ENCODE data around the gene CERK.

The CERK gene

GRCh38 chr22:46754110-46754799, 16.2 kb upstream of the CERK start:
- Histone ChIP-seq H3K27me3 (ENCODE audit: control insufficient read depth in 1 of 2, insufficient read depth in 2 of 2, low read length in 2 of 2) (no peaks in the 10 kb centered on the region), H3K4me3 (ENCODE audit: low read depth in 1 of 2, low read length in 2 of 2) (peak overlapping the region in 1 of 2 donors; percentile 10), H3K9me3 (ENCODE audit: low read length) (no peaks in the 10 kb centered on the region), H3K27ac (ENCODE audit: low read depth, low read length) (peak overlapping the region; percentile 12), H3K36me3 (ENCODE audit: insufficient read depth, low read length) (no peaks in the 10 kb centered on the region), H3K9ac (ENCODE audit: low read length) (no peak overlapping the region), H3K4me1 (ENCODE audit: insufficient read depth, low read length) (peaks cover 21% of the 10 kb centered on the region)

GRCh38 chr22:46753761-46754109, 15.7 kb upstream of the CERK start:
- peak overlapping the region in 1 of 2 donors; percentile 10 for H3K4me3 ChIP-seq (ENCODE audit: low read depth in 1 of 2, low read length in 2 of 2)
- peak overlapping the region; percentile 12 for H3K27ac ChIP-seq (ENCODE audit: low read depth, low read length)

GRCh38 chr22:46753360-46753759, 15.3 kb upstream of the CERK start:
- Histone ChIP-seq H3K9me3 (ENCODE audit: low read length) (no peaks in the 10 kb centered on the region), H3K27ac (ENCODE audit: low read depth, low read length) (no peak overlapping the region), H3K4me1 (ENCODE audit: insufficient read depth, low read length) (peaks cover 14% of the 10 kb centered on the region), H3K4me3 (ENCODE audit: low read depth in 1 of 2, low read length in 2 of 2) (peak overlapping the region in 1 of 2 donors; percentile 10), H3K36me3 (ENCODE audit: insufficient read depth, low read length) (no peaks in the 10 kb centered on the region), H3K9ac (ENCODE audit: low read length) (no peak overlapping the region), H3K27me3 (ENCODE audit: control insufficient read depth in 1 of 2, insufficient read depth in 2 of 2, low read length in 2 of 2) (no peaks in the 10 kb centered on the region)

More at GRCh38 chr22:46753761-46754109, 15.7 kb upstream of the CERK start:
- Histone ChIP-seq H3K9ac (ENCODE audit: low read length) (no peak overlapping the region), H3K9me3 (ENCODE audit: low read length) (no peaks in the 10 kb centered on the region), H3K4me1 (ENCODE audit: insufficient read depth, low read length) (peaks cover 16% of the 10 kb centered on the region), H3K36me3 (ENCODE audit: insufficient read depth, low read length) (no peaks in the 10 kb centered on the region), H3K27me3 (ENCODE audit: control insufficient read depth in 1 of 2, insufficient read depth in 2 of 2, low read length in 2 of 2) (no peaks in the 10 kb centered on the region)

GRCh38 chr22:46752988-46753310, 14.9 kb upstream of the CERK start:
- Histone ChIP-seq H3K36me3 (ENCODE audit: insufficient read depth, low read length) (no peaks in the 10 kb centered on the region), H3K4me1 (ENCODE audit: insufficient read depth, low read length) (peaks cover 14% of the 10 kb centered on the region), H3K4me3 (ENCODE audit: low read depth in 1 of 2, low read length in 2 of 2) (no peak overlapping the region), H3K9ac (ENCODE audit: low read length) (no peak overlapping the region), H3K9me3 (ENCODE audit: low read length) (no peaks in the 10 kb centered on the region), H3K27ac (ENCODE audit: low read depth, low read length) (no peak overlapping the region), H3K27me3 (ENCODE audit: control insufficient read depth in 1 of 2, insufficient read depth in 2 of 2, low read length in 2 of 2) (no peaks in the 10 kb centered on the region)

GRCh38 chr22:46752286-46752987, 14.4 kb upstream of the CERK start:
- Histone ChIP-seq H3K9ac (ENCODE audit: low read length) (no peak overlapping the region), H3K4me3 (ENCODE audit: low read depth in 1 of 2, low read length in 2 of 2) (no peak overlapping the region), H3K36me3 (ENCODE audit: insufficient read depth, low read length) (no peaks in the 10 kb centered on the region), H3K27ac (ENCODE audit: low read depth, low read length) (no peak overlapping the region), H3K9me3 (ENCODE audit: low read length) (no peaks in the 10 kb centered on the region), H3K27me3 (ENCODE audit: control insufficient read depth in 1 of 2, insufficient read depth in 2 of 2, low read length in 2 of 2) (peaks cover 0 to 2% of the 10 kb centered on the region in 2 donors), H3K4me1 (ENCODE audit: insufficient read depth, low read length) (peaks cover 14% of the 10 kb centered on the region)

GRCh38 chr22:46750863-46751443, 12.9 kb upstream of the CERK start:
- H3K4me1 ChIP-seq (ENCODE audit: insufficient read depth, low read length), result peaks cover 14% of the 10 kb centered on the region
- H3K4me3 ChIP-seq (ENCODE audit: low read depth in 1 of 2, low read length in 2 of 2), result no peak overlapping the region
- no peaks in the 10 kb centered on the region for H3K9me3 ChIP-seq (ENCODE audit: low read length)
- H3K9ac ChIP-seq (ENCODE audit: low read length), result no peak overlapping the region
- H3K36me3 ChIP-seq (ENCODE audit: insufficient read depth, low read length), result no peaks in the 10 kb centered on the region
- no peak overlapping the region for H3K27ac ChIP-seq (ENCODE audit: low read depth, low read length)
- peaks cover 0 to 10% of the 10 kb centered on the region in 2 donors for H3K27me3 ChIP-seq (ENCODE audit: control insufficient read depth in 1 of 2, insufficient read depth in 2 of 2, low read length in 2 of 2)

- Histone ChIP-seq H3K27ac (ENCODE audit: low read depth, low read length) (no peak overlapping the region), H3K27me3 (ENCODE audit: control insufficient read depth in 1 of 2, insufficient read depth in 2 of 2, low read length in 2 of 2) (peaks cover 0 to 10% of the 10 kb centered on the region in 2 donors), H3K4me1 (ENCODE audit: insufficient read depth, low read length) (peaks cover 14% of the 10 kb centered on the region), H3K9ac (ENCODE audit: low read length) (no peak overlapping the region), H3K9me3 (ENCODE audit: low read length) (no peaks in the 10 kb centered on the region), H3K4me3 (ENCODE audit: low read depth in 1 of 2, low read length in 2 of 2) (no peak overlapping the region), H3K36me3 (ENCODE audit: insufficient read depth, low read length) (no peaks in the 10 kb centered on the region)
Measured at GRCh38 chr22:46750530-46750800, 12.4 kb upstream of the CERK start.

GRCh38 chr22:46749682-46750529, 11.9 kb upstream of the CERK start:
- no peaks in the 10 kb centered on the region for H3K9me3 ChIP-seq (ENCODE audit: low read length)
- H3K27me3 ChIP-seq (ENCODE audit: control insufficient read depth in 1 of 2, insufficient read depth in 2 of 2, low read length in 2 of 2), result peaks cover 0 to 10% of the 10 kb centered on the region in 2 donors
- no peaks in the 10 kb centered on the region for H3K36me3 ChIP-seq (ENCODE audit: insufficient read depth, low read length)
- H3K9ac ChIP-seq (ENCODE audit: low read length), result no peak overlapping the region
- peaks cover 14% of the 10 kb centered on the region for H3K4me1 ChIP-seq (ENCODE audit: insufficient read depth, low read length)
- no peak overlapping the region for H3K27ac ChIP-seq (ENCODE audit: low read depth, low read length)
- H3K4me3 ChIP-seq (ENCODE audit: low read depth in 1 of 2, low read length in 2 of 2), result no peak overlapping the region

- Histone ChIP-seq H3K27ac (ENCODE audit: low read depth, low read length) (no peak overlapping the region), H3K9ac (ENCODE audit: low read length) (no peak overlapping the region), H3K4me1 (ENCODE audit: insufficient read depth, low read length) (peaks cover 11% of the 10 kb centered on the region), H3K4me3 (ENCODE audit: low read depth in 1 of 2, low read length in 2 of 2) (no peak overlapping the region), H3K36me3 (ENCODE audit: insufficient read depth, low read length) (no peaks in the 10 kb centered on the region), H3K27me3 (ENCODE audit: control insufficient read depth in 1 of 2, insufficient read depth in 2 of 2, low read length in 2 of 2) (peaks cover 0 to 10% of the 10 kb centered on the region in 2 donors), H3K9me3 (ENCODE audit: low read length) (no peaks in the 10 kb centered on the region)
Measured at GRCh38 chr22:46748908-46749675, 11.0 kb upstream of the CERK start.

GRCh38 chr22:46748206-46748907, 10.3 kb upstream of the CERK start:
- Histone ChIP-seq H3K9ac (ENCODE audit: low read length) (no peak overlapping the region), H3K4me3 (ENCODE audit: low read depth in 1 of 2, low read length in 2 of 2) (no peak overlapping the region), H3K9me3 (ENCODE audit: low read length) (no peaks in the 10 kb centered on the region), H3K27me3 (ENCODE audit: control insufficient read depth in 1 of 2, insufficient read depth in 2 of 2, low read length in 2 of 2) (peaks cover 0 to 10% of the 10 kb centered on the region in 2 donors), H3K4me1 (ENCODE audit: insufficient read depth, low read length) (peaks cover 4% of the 10 kb centered on the region), H3K27ac (ENCODE audit: low read depth, low read length) (no peak overlapping the region), H3K36me3 (ENCODE audit: insufficient read depth, low read length) (no peaks in the 10 kb centered on the region)

All from muscle layer of colon (tissue), 2 donors.